Measurements from ENCODE around the gene MAP3K8.

DNA sequence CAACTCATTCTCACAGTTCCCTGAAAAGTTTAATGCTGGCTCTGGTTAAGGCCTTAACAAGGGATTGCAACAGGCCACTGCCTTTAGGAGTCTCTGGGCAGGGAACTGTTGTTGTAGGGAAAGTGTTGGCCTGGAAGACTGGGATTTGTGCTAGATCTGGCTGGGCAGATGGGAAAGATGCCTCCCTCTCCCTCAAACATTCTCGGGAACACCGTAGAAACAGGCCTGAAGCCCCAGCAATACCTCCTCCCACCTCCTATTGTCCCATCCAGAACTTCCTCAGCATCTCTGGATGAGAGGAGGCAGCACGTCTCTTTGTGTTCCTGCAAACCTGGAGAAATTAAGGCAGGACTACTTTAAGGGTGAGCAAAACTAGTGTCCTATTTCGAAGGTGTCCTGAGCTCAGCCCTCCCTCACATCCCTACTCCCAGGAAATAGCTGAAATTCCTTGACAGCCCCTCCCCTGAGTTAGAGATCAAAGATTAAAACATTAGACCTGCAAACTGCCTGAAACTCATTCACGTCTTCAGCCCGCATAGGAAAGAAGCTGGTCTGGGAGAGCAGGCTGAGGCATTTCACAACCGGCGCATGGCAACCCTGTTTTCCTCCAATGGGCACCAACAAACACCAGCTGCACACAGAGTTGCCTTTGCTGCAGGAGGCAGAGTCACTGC, 10.9 kb upstream of the MAP3K8 start:
- TF ChIP-seq, protein P1, sequence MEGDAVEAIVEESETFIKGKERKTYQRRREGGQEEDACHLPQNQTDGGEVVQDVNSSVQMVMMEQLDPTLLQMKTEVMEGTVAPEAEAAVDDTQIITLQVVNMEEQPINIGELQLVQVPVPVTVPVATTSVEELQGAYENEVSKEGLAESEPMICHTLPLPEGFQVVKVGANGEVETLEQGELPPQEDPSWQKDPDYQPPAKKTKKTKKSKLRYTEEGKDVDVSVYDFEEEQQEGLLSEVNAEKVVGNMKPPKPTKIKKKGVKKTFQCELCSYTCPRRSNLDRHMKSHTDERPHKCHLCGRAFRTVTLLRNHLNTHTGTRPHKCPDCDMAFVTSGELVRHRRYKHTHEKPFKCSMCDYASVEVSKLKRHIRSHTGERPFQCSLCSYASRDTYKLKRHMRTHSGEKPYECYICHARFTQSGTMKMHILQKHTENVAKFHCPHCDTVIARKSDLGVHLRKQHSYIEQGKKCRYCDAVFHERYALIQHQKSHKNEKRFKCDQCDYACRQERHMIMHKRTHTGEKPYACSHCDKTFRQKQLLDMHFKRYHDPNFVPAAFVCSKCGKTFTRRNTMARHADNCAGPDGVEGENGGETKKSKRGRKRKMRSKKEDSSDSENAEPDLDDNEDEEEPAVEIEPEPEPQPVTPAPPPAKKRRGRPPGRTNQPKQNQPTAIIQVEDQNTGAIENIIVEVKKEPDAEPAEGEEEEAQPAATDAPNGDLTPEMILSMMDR (conservative IDR thresholded peaks at IDR 0.05): no peak
- no peak for TF ChIP-seq ZFX (IDR thresholded peaks at IDR 0.05)
